Measurements from ENCODE around the gene SULT4A1. TPM values are rescaled to one million over a fixed set of nuclear protein-coding genes. Genes with fewer than 3 reads are reported as not detected.
A peak's percentile ranks its signal among the peaks of the same experiment; 100 is the strongest.

SULT4A1 gene
- total RNA-seq, 1 experiment from 2014 or later: 8.4 TPM

DNA sequence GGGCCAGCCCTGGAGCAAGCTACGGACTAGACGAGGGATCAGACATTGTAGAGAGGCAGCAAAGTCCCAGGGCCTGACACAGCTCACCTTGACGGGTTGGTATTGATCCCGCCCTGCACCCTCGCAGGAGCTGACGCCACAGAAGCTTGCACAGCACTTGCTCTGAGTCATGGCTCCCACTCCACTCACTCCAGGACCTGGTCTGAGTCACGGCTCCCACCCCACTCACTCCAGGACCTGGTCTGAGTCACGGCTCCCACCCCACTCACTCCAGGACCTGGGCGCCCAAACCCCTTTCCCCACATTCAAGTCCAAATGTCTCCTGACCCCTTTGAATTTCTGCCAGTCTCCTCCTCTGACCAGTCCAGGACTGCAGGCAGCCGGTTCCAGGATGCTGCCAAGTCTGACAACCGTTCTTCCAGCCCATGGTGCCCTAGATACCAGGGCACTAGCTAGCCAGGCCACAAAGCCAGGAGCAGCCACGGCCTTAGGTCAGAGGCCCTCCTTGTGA, 35.5 kb upstream of the SULT4A1 start:
- Histone ChIP-seq H3K27me3 (ENCODE audit: insufficient read depth, low read length) (no peaks in the 10 kb centered on the region), H3K27ac (ENCODE audit: low read depth, low read length) (no peak overlapping the region), H4K20me1 (ENCODE audit: insufficient read depth) (no peaks in the 10 kb centered on the region), H3K4me3 (replicated peaks in 1 of 2; ENCODE audit: low read depth in 1 of 2, low read length in 2 of 2) (no peak overlapping the region), H3K9ac (ENCODE audit: low read length) (no peak overlapping the region), H3K79me2 (ENCODE audit: insufficient read depth, low read length) (no peaks in the 10 kb centered on the region), H3K36me3 (ENCODE audit: control insufficient read depth in 1 of 2, insufficient read depth in 2 of 2, low read length in 2 of 2) (no peaks in the 10 kb centered on the region), H3K4me1 (ENCODE audit: control insufficient read depth in 1 of 2, insufficient read depth in 2 of 2, low read length in 2 of 2) (peaks cover 2 to 12% of the 10 kb centered on the region in 2 experiments; a peak in 3 of 4 replicates), H3K9me2 (ENCODE audit: insufficient read depth) (no peaks in the 10 kb centered on the region), H2AFZ (ENCODE audit: low read depth, low read length, poor library complexity, severe bottlenecking) (peak overlapping the region; percentile 29), H3K4me2 (ENCODE audit: low read length) (peak overlapping the region; percentile 57), H3K9me3 (ENCODE audit: control insufficient read depth in 1 of 2, insufficient read depth in 1 of 2, low read depth in 1 of 2, low read length in 2 of 2) (no peaks in the 10 kb centered on the region)
- ChIA-PET POLR2A (no interaction called here), CTCF (interaction anchor here (2.1 to 5.4 kb wide), 3 partner anchors 13 to 48 kb away, joined by 7 to 34 read pairs (median 30); no protein-coding TSS in a partner anchor), RAD21 (ENCODE audit: low non-redundant PET in 1 of 2, low total read pairs in 2 of 2, uncharacterized antibody in 2 of 2, unreplicated experiment in 2 of 2) (interaction anchor here in 1 of 2 experiments (0.9 kb wide), 1 partner anchor 48 kb away, joined by 3 read pairs; no protein-coding TSS in a partner anchor)
- intact Hi-C loops (cut with micrococcal nuclease): no loop called here
- ATAC-seq (peak; percentile 74), DNase-seq (ENCODE audit: low read depth, low spot score) (no peak)
- no TSS peak for BruUV-seq (replicated peaks)
- TF ChIP-seq JUND (IDR thresholded peaks at IDR 0.05) (peak; percentile 33; the same call in 1 of the 2 replicates), RAD21 (IDR thresholded peaks at IDR 0.05; ENCODE audit: low read depth) (no peak)

GRCh38 chr22:43895986-43896645, 33.8 kb upstream of the SULT4A1 start:
- intact Hi-C loops (cut with micrococcal nuclease): no loop called here
- Histone ChIP-seq H3K9me2 (ENCODE audit: insufficient read depth) (no peaks in the 10 kb centered on the region), H3K4me2 (ENCODE audit: low read length) (no peak overlapping the region), H3K27ac (ENCODE audit: low read depth, low read length) (no peak overlapping the region), H3K79me2 (ENCODE audit: insufficient read depth, low read length) (no peaks in the 10 kb centered on the region), H3K36me3 (ENCODE audit: control insufficient read depth in 1 of 2, insufficient read depth in 2 of 2, low read length in 2 of 2) (no peaks in the 10 kb centered on the region), H4K20me1 (ENCODE audit: insufficient read depth) (no peaks in the 10 kb centered on the region), H3K4me3 (replicated peaks in 1 of 2; ENCODE audit: low read depth in 1 of 2, low read length in 2 of 2) (no peak overlapping the region), H3K4me1 (ENCODE audit: control insufficient read depth in 1 of 2, insufficient read depth in 2 of 2, low read length in 2 of 2) (peaks cover 2 to 15% of the 10 kb centered on the region in 2 experiments; a peak in 3 of 4 replicates), H2AFZ (ENCODE audit: low read depth, low read length, poor library complexity, severe bottlenecking) (no peak overlapping the region), H3K27me3 (ENCODE audit: insufficient read depth, low read length) (no peaks in the 10 kb centered on the region), H3K9me3 (ENCODE audit: control insufficient read depth in 1 of 2, insufficient read depth in 1 of 2, low read depth in 1 of 2, low read length in 2 of 2) (no peaks in the 10 kb centered on the region), H3K9ac (ENCODE audit: low read length) (no peak overlapping the region)
- BruUV-seq (replicated peaks): no TSS peak
- CTCF ChIA-PET: interaction anchor here (5.1 to 5.4 kb wide), 2 partner anchors 11 to 13 kb away, joined by 30 to 34 read pairs; no protein-coding TSS in a partner anchor
- RAD21 ChIA-PET (ENCODE audit: low non-redundant PET in 1 of 2, low total read pairs in 2 of 2, uncharacterized antibody in 2 of 2, unreplicated experiment in 2 of 2): no interaction called here
- POLR2A ChIA-PET: no interaction called here
- DNase-seq (ENCODE audit: low read depth, low spot score): no peak
- ATAC-seq: no peak
- TF ChIP-seq REST (IDR thresholded peaks at IDR 0.05; ENCODE audit: low read depth) (no peak), SIN3A (IDR thresholded peaks at IDR 0.05; ENCODE audit: low read depth) (no peak), YY1 (IDR thresholded peaks at IDR 0.05; ENCODE audit: extremely low read depth, insufficient replicate concordance, low read depth, low read length) (no peak), SRF (IDR thresholded peaks at IDR 0.05; ENCODE audit: low read depth) (no peak), EZH2 (IDR thresholded peaks at IDR 0.05) (no peak), CEBPB (IDR thresholded peaks at IDR 0.05; ENCODE audit: low read depth) (no peak), SP1 (IDR thresholded peaks at IDR 0.05; ENCODE audit: low read depth) (no peak)

All from HCT116 (cell line).